Liver (tissue), 9 donors: ENCODE measurements around the gene ADK. TPM values are rescaled to one million over a fixed set of nuclear protein-coding genes. Genes with fewer than 3 reads are reported as not detected.

Source experiments
- DNase-seq: peaks from one replicate; pipeline ENCODE4 v3.0.0-alpha.2; 2017; ENCODE audit warnings: low spot score
- H3K27ac ChIP-seq, 2 donors: one replicate each; pipeline ENCODE4 v1.7.0; 2013; ENCODE audit warnings: inconsistent platforms in 2 of 2, low read length in 2 of 2, control low read depth in 1 of 2, low read depth in 1 of 2, mild to moderate bottlenecking in 1 of 2
- H3K27me3 ChIP-seq, 4 donors: one replicate each; pipeline versions ENCODE4 v1.6.1 to v1.7.0; 2013; ENCODE audit warnings: low read length in 3 of 4, inconsistent platforms in 1 of 4, mild to moderate bottlenecking in 1 of 4, moderate library complexity in 1 of 4; ENCODE audit not compliant: control insufficient read depth in 4 of 4, insufficient read depth in 4 of 4
- H3K36me3 ChIP-seq, 4 donors: one replicate each; pipeline versions ENCODE4 v1.6.1 to v1.7.0; 2013; ENCODE audit warnings: low read length in 3 of 4, mild to moderate bottlenecking in 3 of 4, low read depth in 1 of 4, moderate library complexity in 1 of 4; ENCODE audit not compliant: control insufficient read depth in 4 of 4, insufficient read depth in 3 of 4
- H3K4me1 ChIP-seq, 4 donors: one replicate each; pipeline versions ENCODE4 v1.6.1 to v1.7.0; 2013; ENCODE audit warnings: low read length in 3 of 4, mild to moderate bottlenecking in 3 of 4, moderate library complexity in 1 of 4; ENCODE audit not compliant: control insufficient read depth in 4 of 4, insufficient read depth in 4 of 4
- H3K4me3 ChIP-seq, 3 donors: one replicate each; pipeline versions ENCODE4 v1.6.1 to v1.7.0; 2013; ENCODE audit warnings: low read length in 3 of 3, control low read depth in 1 of 3, low read depth in 1 of 3, mild to moderate bottlenecking in 1 of 3
- H3K9ac ChIP-seq, 2 donors: one replicate each; pipeline ENCODE4 v1.7.0; 2013; ENCODE audit warnings: low read length in 2 of 2, mild to moderate bottlenecking in 2 of 2, moderate library complexity in 2 of 2, control low read depth in 1 of 2, low read depth in 1 of 2
- H3K9me3 ChIP-seq, 4 donors: one replicate each; pipeline versions ENCODE4 v1.6.1 to v1.7.0; 2013; ENCODE audit warnings: low read length in 3 of 4; ENCODE audit not compliant: control insufficient read depth in 4 of 4
- ATF3 ChIP-seq: IDR thresholded peaks from 2 replicates; pipeline ENCODE4 v1.6.1; 2016; ENCODE audit warnings: antibody characterized with exemption
- EGR1 ChIP-seq, 2 donors: IDR thresholded peaks; 2 replicates each; pipeline ENCODE4 v1.6.1; 2016 to 2018; ENCODE audit warnings: antibody characterized with exemption in 2 of 2, low read depth in 2 of 2
- FOXA1 ChIP-seq: IDR thresholded peaks from 2 replicates; pipeline ENCODE4 v1.6.1; 2016; ENCODE audit warnings: antibody characterized with exemption
- FOXA2 ChIP-seq: IDR thresholded peaks from 2 replicates; pipeline ENCODE4 v1.6.1; 2016; ENCODE audit warnings: antibody characterized with exemption
- GABPA ChIP-seq, 2 donors: IDR thresholded peaks in 1 of 2; conservative IDR thresholded peaks in 1 of 2; 2 replicates each; pipeline ENCODE4 v1.6.1; 2016; ENCODE audit warnings: antibody characterized with exemption in 2 of 2, mild to moderate bottlenecking in 1 of 2, moderate library complexity in 1 of 2
- HNF4A ChIP-seq, 2 donors: conservative IDR thresholded peaks; 2 replicates each; pipeline ENCODE4 v1.6.1; 2016; ENCODE audit warnings: antibody characterized with exemption in 2 of 2, mild to moderate bottlenecking in 2 of 2
- HNF4G ChIP-seq: IDR thresholded peaks from 2 replicates; pipeline ENCODE4 v1.6.1; 2016; ENCODE audit warnings: antibody characterized with exemption
- JUND ChIP-seq, 2 donors: IDR thresholded peaks; 2 replicates each; pipeline ENCODE4 v1.6.1; 2016; ENCODE audit warnings: antibody characterized with exemption in 2 of 2
- MAX ChIP-seq: IDR thresholded peaks from 2 replicates; pipeline ENCODE4 v1.6.1; 2016; ENCODE audit warnings: antibody characterized with exemption
- NR2F2 ChIP-seq: IDR thresholded peaks from 2 replicates; pipeline ENCODE4 v1.6.1; 2016; ENCODE audit warnings: antibody characterized with exemption
- RAD21 ChIP-seq, 2 donors: IDR thresholded peaks; 2 replicates each; pipeline ENCODE4 v1.6.1; 2016; ENCODE audit warnings: antibody characterized with exemption in 2 of 2, mild to moderate bottlenecking in 2 of 2
- REST ChIP-seq: IDR thresholded peaks from 2 replicates; pipeline ENCODE4 v1.6.1; 2016; ENCODE audit warnings: antibody characterized with exemption, mild to moderate bottlenecking
- RXRA ChIP-seq, 2 donors: IDR thresholded peaks; 2 replicates each; pipeline ENCODE4 v1.6.1; 2017 to 2018; ENCODE audit warnings: antibody characterized with exemption in 2 of 2, mild to moderate bottlenecking in 1 of 2
- SP1 ChIP-seq: IDR thresholded peaks from 2 replicates; pipeline ENCODE4 v1.6.1; 2018; ENCODE audit warnings: antibody characterized with exemption, mild to moderate bottlenecking
- TAF1 ChIP-seq: conservative IDR thresholded peaks from 2 replicates; pipeline ENCODE4 v1.6.1; 2016; ENCODE audit warnings: antibody characterized with exemption, mild to moderate bottlenecking
- YY1 ChIP-seq: IDR thresholded peaks from 2 replicates; pipeline ENCODE4 v1.6.1; 2016; ENCODE audit warnings: antibody characterized with exemption, mild to moderate bottlenecking
- ZBTB33 ChIP-seq: IDR thresholded peaks from 2 replicates; pipeline ENCODE4 v1.6.1; 2016; ENCODE audit warnings: antibody characterized with exemption
- WGBS: extraction: QIAGEN DNeasy Blood & Tissue Kit; methylation state at CpG from one replicate; pipeline ENCODE4 v1.1.7; 2013; 5-methylcytosine and 5-hydroxymethylcytosine counted together
- polyA plus RNA-seq, 2 donors: library from polyadenylated mRNA; stranded (reverse) in 1 of 2; unstranded in 1 of 2; fragments of 200-250 nt in 1 of 2; fragments of >200 nt in 1 of 2; fragmentation: Nextera tagmentation in 1 of 2; extraction: Ambion mirVana in 1 of 2; gene quantifications; one replicate each; pipeline versions ENCODE4 v1.2.1 to v1.2.3, GENCODE V29; 2013 to 2015
- total RNA-seq, 2 donors: library from RNA; depleted of rRNA; stranded (reverse); fragments of >200 nt; gene quantifications; one replicate each; pipeline ENCODE4 v1.2.3, GENCODE V29; 2014
- donor health status: healthy.
- donor health status: healthy.
- donor health status: healthy.
- donor health status: healthy.
- donor health status: healthy.

Gene ADK
- total and polyA plus RNA-seq, 4 donors: 18.0 to 110 (median 65.5) TPM

GRCh38 chr10:74415146-74415839 is 264.3 kb downstream of the ADK start:
- Histone ChIP-seq H3K27ac (no peak overlapping the region), H3K4me3 (no peak overlapping the region), H3K4me1 (peaks cover 0 to 18% (median 2%) of the 10 kb centered on the region in 4 donors), H3K36me3 (peaks cover 2 to 8% (median 7%) of the 10 kb centered on the region in 4 donors), H3K9me3 (no peaks in the 10 kb centered on the region), H3K9ac (no peak overlapping the region), H3K27me3 (no peaks in the 10 kb centered on the region)
- TF ChIP-seq MAX (no peak), YY1 (no peak), EGR1 (IDR thresholded peaks at IDR 0.05; ENCODE audit: low read depth in 2 of 2) (no peak), HNF4G (no peak), TAF1 (no peak), JUND (IDR thresholded peaks at IDR 0.05) (no peak), HNF4A (conservative IDR thresholded peaks at IDR 0.05) (no peak), SP1 (no peak), FOXA2 (no peak)
- no peak for DNase-seq

- H3K9ac ChIP-seq: no peak overlapping the region
- H3K27me3 ChIP-seq: no peaks in the 10 kb centered on the region
- H3K27ac ChIP-seq: no peak overlapping the region
- DNase-seq: no peak
- peaks cover 0 to 5% (median 0%) of the 10 kb centered on the region in 4 donors for H3K36me3 ChIP-seq
- H3K9me3 ChIP-seq: no peaks in the 10 kb centered on the region
- TF ChIP-seq GABPA (IDR thresholded peaks at IDR 0.05 in 1 of 2, conservative IDR thresholded peaks at IDR 0.05 in 1 of 2) (no peak), REST (no peak), HNF4G (no peak), JUND (IDR thresholded peaks at IDR 0.05) (no peak), EGR1 (IDR thresholded peaks at IDR 0.05; ENCODE audit: low read depth in 2 of 2) (no peak), YY1 (no peak), NR2F2 (no peak), TAF1 (no peak), SP1 (no peak), MAX (no peak), ZBTB33 (no peak), RXRA (IDR thresholded peaks at IDR 0.05) (no peak), RAD21 (IDR thresholded peaks at IDR 0.05) (no peak), FOXA2 (no peak), ATF3 (no peak), FOXA1 (no peak)
- no peak overlapping the region for H3K4me3 ChIP-seq
- H3K4me1 ChIP-seq: peaks cover 0 to 18% (median 2%) of the 10 kb centered on the region in 4 donors
- 99% methylated on average over 1 of the region's 1 CpG for WGBS
Measured at GRCh38 chr10:74417397-74417796, 266.4 kb downstream of the ADK start.
